B cell (primary cell): ENCODE results near the gene NETO1. TPM values are rescaled to one million over a fixed set of nuclear protein-coding genes. Genes with fewer than 3 reads are reported as not detected.

Source experiments
- ATAC-seq: fragments of 200-7000 bp; cut with Tn5 transposase; one replicate; pipeline ENCODE4 v1.10.0; 2021; ENCODE audit warnings: low read depth, mild to moderate bottlenecking, moderate number of reproducible peaks, moderate library complexity
- CTCF ChIA-PET: fragments of 350-600 bp; sonication (Branson Sonifier 250); formaldehyde crosslinking; loops from one replicate; lab custom pipeline; 2021; ENCODE audit warnings: antibody characterized with exemption, inconsistent platforms; lab: Charles Lee
- POLR2A ChIA-PET: fragments of 350-600 bp; sonication (Branson Sonifier 250); formaldehyde crosslinking; loops from one replicate; lab custom pipeline; 2021; ENCODE audit warnings: antibody characterized with exemption; lab: Charles Lee
- DNase-seq: peaks from one replicate; pipeline ENCODE4 v3.0.0; 2013
- H2AFZ ChIP-seq: 2 replicates; pipeline ENCODE4 v1.6.1; 2012; ENCODE audit warnings: mild to moderate bottlenecking, low read depth, low read length; ENCODE audit not compliant: insufficient read depth, poor library complexity, severe bottlenecking
- H3K27ac ChIP-seq, 2 donors: 1 replicate in 1 of 2; 2 replicates in 1 of 2; pipeline ENCODE4 v1.5.1; 2012 to 2013; ENCODE audit warnings: low read length in 2 of 2, mild to moderate bottlenecking in 2 of 2, moderate library complexity in 1 of 2
- H3K27me3 ChIP-seq, 4 experiments: fragments of 200-600 bp in 1 of 4; sonication (generic) in 1 of 4; replicated peaks in 1 of 4; 1 replicate in 2 of 4; 2 replicates in 2 of 4; pipeline versions ENCODE4 v1.6.1 to v1.7.0; 2013 to 2016; ENCODE audit warnings: low read length in 3 of 4, mild to moderate bottlenecking in 2 of 4, mixed read lengths in 1 of 4, moderate library complexity in 1 of 4; ENCODE audit not compliant: insufficient read depth in 4 of 4, control insufficient read depth in 3 of 4; ENCODE audit errors: control extremely low read depth in 1 of 4
- H3K36me3 ChIP-seq, 2 experiments: replicated peaks in 1 of 2; 1 replicate in 1 of 2; 2 replicates in 1 of 2; pipeline versions ENCODE4 v1.6.1 to v1.7.1; 2013; ENCODE audit warnings: low read length in 1 of 2; ENCODE audit not compliant: insufficient read depth in 2 of 2, control insufficient read depth in 1 of 2; ENCODE audit errors: control extremely low read depth in 1 of 2, extremely low read depth in 1 of 2
- H3K4me1 ChIP-seq, 2 donors: fragments of 200-600 bp in 1 of 2; sonication (generic) in 1 of 2; 1 replicate in 1 of 2; 2 replicates in 1 of 2; pipeline versions ENCODE4 v1.5.1 to v1.6.1; 2013 to 2017; ENCODE audit warnings: low read length in 2 of 2; ENCODE audit not compliant: control insufficient read depth in 2 of 2, insufficient read depth in 2 of 2
- H3K4me2 ChIP-seq: replicated peaks from 2 replicates; pipeline ENCODE3; 2012; ENCODE audit warnings: mild to moderate bottlenecking, low read depth, low read length; ENCODE audit not compliant: poor library complexity, severe bottlenecking
- H3K4me3 ChIP-seq, 5 experiments: fragments of 200-600 bp in 1 of 5; sonication (generic) in 1 of 5; 1 replicate in 3 of 5; 2 replicates in 2 of 5; pipeline versions ENCODE4 v1.5.1 to v1.7.0; 2011 to 2016; ENCODE audit warnings: low read length in 4 of 5, mild to moderate bottlenecking in 4 of 5, low read depth in 2 of 5, control low read depth in 1 of 5, moderate library complexity in 1 of 5; ENCODE audit not compliant: insufficient read depth in 1 of 5; ENCODE audit errors: control extremely low read depth in 1 of 5, extremely low read depth in 1 of 5
- H3K79me2 ChIP-seq: fragments of 200-600 bp; sonication (generic); one replicate; pipeline ENCODE4 v1.6.0; 2016; ENCODE audit warnings: low read length; ENCODE audit not compliant: control insufficient read depth, insufficient read depth
- H3K9ac ChIP-seq: fragments of 200-600 bp; sonication (generic); 2 replicates; pipeline ENCODE4 v1.6.1; 2017; ENCODE audit warnings: mild to moderate bottlenecking, low read length, moderate library complexity
- H3K9me3 ChIP-seq, 3 donors: one replicate each; pipeline versions ENCODE4 v1.6.1 to v1.7.1; 2013; ENCODE audit warnings: low read length in 2 of 3; ENCODE audit not compliant: control insufficient read depth in 2 of 3, insufficient read depth in 1 of 3; ENCODE audit errors: control extremely low read depth in 1 of 3
- H4K20me1 ChIP-seq: 2 replicates; pipeline ENCODE4 v1.6.0; 2012; ENCODE audit warnings: mild to moderate bottlenecking, low read length; ENCODE audit not compliant: insufficient read depth, control insufficient read depth, poor library complexity, severe bottlenecking
- H3K27ac Mint-ChIP-seq: one replicate; pipeline ENCODE4 v1.8.0; 2021; ENCODE audit warnings: mixed read lengths
- H3K27me3 Mint-ChIP-seq: one replicate; pipeline ENCODE4 v1.8.0; 2021; ENCODE audit warnings: mixed read lengths
- H3K4me1 Mint-ChIP-seq: one replicate; pipeline ENCODE4 v1.8.0; 2021; ENCODE audit warnings: mixed read lengths
- H3K4me3 Mint-ChIP-seq: one replicate; pipeline ENCODE4 v1.8.0; 2021; ENCODE audit warnings: mixed read lengths
- H3K9me3 Mint-ChIP-seq: one replicate; pipeline ENCODE4 v1.8.0; 2022; ENCODE audit warnings: mixed read lengths; ENCODE audit not compliant: insufficient read depth
- EZH2 ChIP-seq: IDR thresholded peaks from 2 replicates; pipeline ENCODE4 v1.6.1; 2012; ENCODE audit warnings: borderline replicate concordance, low read depth, mild to moderate bottlenecking, moderate library complexity, low read length; ENCODE audit not compliant: insufficient read depth, poor library complexity, severe bottlenecking
- WGBS: methylation state at CpG from one replicate; pipeline ENCODE4 v1.1.5; 2013; ENCODE audit warnings: missing lambda C conversion rate; ENCODE audit not compliant: insufficient coverage; 5-methylcytosine and 5-hydroxymethylcytosine counted together
- intact Hi-C: fragments of 100-400 bp; cut with micrococcal nuclease; formaldehyde crosslinking; loops from one replicate; pipeline ENCODE4 v1.10.0; 2022
- polyA plus RNA-seq: library from polyadenylated mRNA; depleted of rRNA; stranded (reverse); fragments of >200 nt; gene quantifications from 2 replicates; pipeline ENCODE4 v1.2.3, GENCODE V29; 2012
- total RNA-seq, 2 donors: library from RNA; stranded (reverse); fragments of 120-200 nt in 1 of 2; gene quantifications; 1 replicate in 1 of 2; 2 replicates in 1 of 2; pipeline versions ENCODE4 v1.2.3 to v1.2.4, GENCODE V29; 2013 to 2022
- TF ChIP-seq, protein P1 (sequence below): fragments of 200-600 bp; IDR thresholded peaks from one replicate; pipeline ENCODE4 v1.8.0; 2022; ENCODE audit warnings: antibody characterized with exemption, mild to moderate bottlenecking

NETO1 gene
- total and polyA plus RNA-seq, 2 donors (not counting 1 experiment from before 2014, with no cell fraction given), result 8.4 to 10.5 TPM

DNA sequence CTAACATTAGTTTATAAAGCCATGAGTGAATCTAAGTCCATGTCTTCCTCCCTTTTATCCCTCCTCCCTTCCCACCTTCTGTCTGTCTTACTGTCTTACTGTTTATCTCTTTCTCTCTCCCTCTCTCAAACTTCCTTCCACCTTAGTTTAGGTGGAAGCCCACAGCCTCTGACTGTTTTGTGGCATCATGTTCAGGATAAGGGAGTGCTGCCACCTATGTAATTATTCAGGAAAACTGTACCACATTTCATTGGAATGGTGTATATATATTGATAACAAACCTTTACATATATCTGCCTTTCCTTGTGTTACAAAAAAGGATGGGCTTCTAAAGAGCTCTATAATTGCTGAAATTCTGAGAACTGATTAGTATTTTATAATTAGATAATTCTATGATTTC lies 48.7 kb downstream of the NETO1 start:
- H3K4me1 Mint-ChIP-seq, result no peaks in the 10 kb centered on the region
- no peaks in the 10 kb centered on the region for H3K27me3 Mint-ChIP-seq
- H3K9me3 ChIP-seq, result peaks cover 0 to 2% (median 0%) of the 10 kb centered on the region in 3 donors
- ChIA-PET POLR2A (no interaction called here), CTCF (no interaction called here)
- no peak overlapping the region for H3K27ac ChIP-seq
- DNase-seq (no peak), ATAC-seq (no peak)
- H3K27me3 ChIP-seq, result no peaks in the 10 kb centered on the region
- no peak overlapping the region for H3K4me3 ChIP-seq
- no peak overlapping the region for H2AFZ ChIP-seq
- H3K9me3 Mint-ChIP-seq, result no peaks in the 10 kb centered on the region
- no peaks in the 10 kb centered on the region for H3K36me3 ChIP-seq
- H3K4me3 Mint-ChIP-seq, result no peak overlapping the region
- no peaks in the 10 kb centered on the region for H3K4me1 ChIP-seq
- no peaks in the 10 kb centered on the region for H4K20me1 ChIP-seq
- H3K4me2 ChIP-seq, result no peak overlapping the region
- intact Hi-C loops, result no loop called here
- no peaks in the 10 kb centered on the region for H3K79me2 ChIP-seq
- no peak overlapping the region for H3K27ac Mint-ChIP-seq
- no peak for TF ChIP-seq EZH2
- TF ChIP-seq, protein P1, sequence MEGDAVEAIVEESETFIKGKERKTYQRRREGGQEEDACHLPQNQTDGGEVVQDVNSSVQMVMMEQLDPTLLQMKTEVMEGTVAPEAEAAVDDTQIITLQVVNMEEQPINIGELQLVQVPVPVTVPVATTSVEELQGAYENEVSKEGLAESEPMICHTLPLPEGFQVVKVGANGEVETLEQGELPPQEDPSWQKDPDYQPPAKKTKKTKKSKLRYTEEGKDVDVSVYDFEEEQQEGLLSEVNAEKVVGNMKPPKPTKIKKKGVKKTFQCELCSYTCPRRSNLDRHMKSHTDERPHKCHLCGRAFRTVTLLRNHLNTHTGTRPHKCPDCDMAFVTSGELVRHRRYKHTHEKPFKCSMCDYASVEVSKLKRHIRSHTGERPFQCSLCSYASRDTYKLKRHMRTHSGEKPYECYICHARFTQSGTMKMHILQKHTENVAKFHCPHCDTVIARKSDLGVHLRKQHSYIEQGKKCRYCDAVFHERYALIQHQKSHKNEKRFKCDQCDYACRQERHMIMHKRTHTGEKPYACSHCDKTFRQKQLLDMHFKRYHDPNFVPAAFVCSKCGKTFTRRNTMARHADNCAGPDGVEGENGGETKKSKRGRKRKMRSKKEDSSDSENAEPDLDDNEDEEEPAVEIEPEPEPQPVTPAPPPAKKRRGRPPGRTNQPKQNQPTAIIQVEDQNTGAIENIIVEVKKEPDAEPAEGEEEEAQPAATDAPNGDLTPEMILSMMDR, result no peak
- no peak overlapping the region for H3K9ac ChIP-seq

GRCh38 chr18:72811047-72811446 lies 56.7 kb downstream of the NETO1 start:
- no peak overlapping the region for H3K9ac ChIP-seq
- Mint-ChIP-seq H3K27ac (no peak overlapping the region), H3K4me1 (no peaks in the 10 kb centered on the region), H3K9me3 (no peaks in the 10 kb centered on the region), H3K27me3 (no peaks in the 10 kb centered on the region), H3K4me3 (no peak overlapping the region)
- H3K27me3 ChIP-seq, result no peaks in the 10 kb centered on the region
- TF ChIP-seq, protein P1, result no peak
- no peak for TF ChIP-seq EZH2
- CTCF ChIA-PET, result no interaction called here
- no peaks in the 10 kb centered on the region for H4K20me1 ChIP-seq
- intact Hi-C loops, result no loop called here
- no peak overlapping the region for H3K27ac ChIP-seq
- DNase-seq (no peak), ATAC-seq (no peak)
- POLR2A ChIA-PET, result no interaction called here
- no peak overlapping the region for H3K4me3 ChIP-seq
- H3K4me1 ChIP-seq, result no peaks in the 10 kb centered on the region
- WGBS, result 83% methylated on average over 7 of the region's 7 CpGs
- no peak overlapping the region for H3K4me2 ChIP-seq
- no peak overlapping the region for H2AFZ ChIP-seq
- no peaks in the 10 kb centered on the region for H3K79me2 ChIP-seq
- no peaks in the 10 kb centered on the region for H3K9me3 ChIP-seq
- H3K36me3 ChIP-seq, result no peaks in the 10 kb centered on the region
